Endothelial cell of umbilical vein (primary cell): ENCODE results near the gene CAPN12. TPM values are rescaled to one million over a fixed set of nuclear protein-coding genes. Genes with fewer than 3 reads are reported as not detected.

Source experiments
- BruUV-seq: library from RNA; stranded (reverse); fragments of 400-500 nt; replicated peaks from 2 replicates; lab custom pipeline; 2021; lab: Mats Ljungman, UMichigan
- CTCF ChIA-PET: fragments of 300-600, 350-600 bp; sonication (Branson Sonifier 250); formaldehyde crosslinking; loops from one replicate; lab custom pipeline; 2021; ENCODE audit warnings: antibody characterized with exemption, inconsistent platforms; lab: Charles Lee
- POLR2A ChIA-PET: fragments of 300-600, 350-600 bp; sonication (Branson Sonifier 250); formaldehyde crosslinking; loops from one replicate; lab custom pipeline; 2021; ENCODE audit warnings: antibody characterized with exemption, inconsistent platforms; lab: Charles Lee
- DNase-seq: peaks from one replicate; pipeline ENCODE4 v3.0.0-alpha.2; 2011; ENCODE audit warnings: low read depth, low spot score
- FAIRE-seq: peaks from 2 replicates; lab custom pipeline; 2011; peaks lifted over from hg19 to GRCh38; lab: Jason Lieb, UNC
- H2AFZ ChIP-seq: 2 replicates; pipeline ENCODE4 v1.6.0; 2012; ENCODE audit warnings: low read depth, low read length, control low read depth, inconsistent platforms
- H3K27ac ChIP-seq: 2 replicates; pipeline ENCODE4 v1.5.1; 2011; ENCODE audit warnings: low read depth, mild to moderate bottlenecking, control low read depth, low read length, moderate library complexity; ENCODE audit not compliant: insufficient read depth
- H3K27me3 ChIP-seq, 2 experiments: 2 replicates each; pipeline versions ENCODE4 v1.6.0 to v1.6.1; 2011; ENCODE audit warnings: low read length in 2 of 2, mixed read lengths in 1 of 2; ENCODE audit not compliant: control insufficient read depth in 2 of 2, insufficient read depth in 2 of 2
- H3K36me3 ChIP-seq, 2 experiments: 2 replicates in 1 of 2; 3 replicates in 1 of 2; pipeline ENCODE4 v1.5.1; 2011; ENCODE audit warnings: low read length in 2 of 2, mild to moderate bottlenecking in 1 of 2, moderate library complexity in 1 of 2; ENCODE audit not compliant: control insufficient read depth in 2 of 2, insufficient read depth in 2 of 2; ENCODE audit errors: extremely low read depth in 1 of 2
- H3K4me1 ChIP-seq: 3 replicates; pipeline ENCODE4 v1.5.1; 2011; ENCODE audit warnings: mild to moderate bottlenecking, low read length; ENCODE audit not compliant: control insufficient read depth, insufficient read depth; ENCODE audit errors: extremely low read depth
- H3K4me2 ChIP-seq: 2 replicates; pipeline ENCODE4 v1.6.1; 2011; ENCODE audit warnings: low read length, control low read depth, mixed read lengths; ENCODE audit not compliant: insufficient read depth
- H3K4me3 ChIP-seq, 3 experiments: fragments of 200-600 bp in 1 of 3; sonication (generic), shearing (Covaris generic) in 1 of 3; replicated peaks in 1 of 3; 2 replicates each; pipeline ENCODE4 v1.5.1; 2011 to 2016; ENCODE audit warnings: control low read depth in 3 of 3, low read length in 3 of 3, mild to moderate bottlenecking in 2 of 3, inconsistent platforms in 1 of 3, low read depth in 1 of 3, moderate library complexity in 1 of 3; ENCODE audit not compliant: insufficient read depth in 1 of 3
- H3K79me2 ChIP-seq: 2 replicates; pipeline ENCODE4 v1.6.0; 2012; ENCODE audit warnings: low read length, inconsistent platforms; ENCODE audit not compliant: control insufficient read depth, insufficient read depth
- H3K9ac ChIP-seq: replicated peaks from 2 replicates; pipeline ENCODE3; 2011; ENCODE audit warnings: low read length, control low read depth; ENCODE audit not compliant: insufficient read depth; ENCODE audit errors: extremely low read depth
- H3K9me1 ChIP-seq: replicated peaks from 3 replicates; pipeline ENCODE4 v1.6.0; 2011; ENCODE audit warnings: mild to moderate bottlenecking, low read length; ENCODE audit not compliant: control insufficient read depth, insufficient read depth; ENCODE audit errors: extremely low read depth
- H3K9me3 ChIP-seq: replicated peaks from 2 replicates; pipeline ENCODE4 v1.5.1; 2012; ENCODE audit warnings: low read length, inconsistent platforms; ENCODE audit not compliant: control insufficient read depth, insufficient read depth
- H4K20me1 ChIP-seq: replicated peaks from 2 replicates; pipeline ENCODE3; 2011; ENCODE audit warnings: mild to moderate bottlenecking, low read length; ENCODE audit not compliant: control insufficient read depth, insufficient read depth; ENCODE audit errors: extremely low read depth
- CTCF ChIP-seq, 2 donors: IDR thresholded peaks; 1 replicate in 1 of 2; 2 replicates in 1 of 2; pipeline ENCODE4 v1.5.1; 2011; ENCODE audit warnings: low read length in 2 of 2, mild to moderate bottlenecking in 2 of 2, moderate library complexity in 2 of 2, control low read depth in 1 of 2, inconsistent platforms in 1 of 2, low read depth in 1 of 2; ENCODE audit not compliant: insufficient read depth in 1 of 2; ENCODE audit errors: extremely low read depth in 1 of 2
- EZH2 ChIP-seq: IDR thresholded peaks from 2 replicates; pipeline ENCODE4 v1.6.1; 2012; ENCODE audit warnings: borderline replicate concordance, low read depth, mild to moderate bottlenecking, moderate library complexity, low read length, inconsistent platforms; ENCODE audit not compliant: severe bottlenecking
- FOS ChIP-seq: IDR thresholded peaks from 2 replicates; pipeline ENCODE4 v1.6.1; 2011; ENCODE audit warnings: mild to moderate bottlenecking, low read length, moderate library complexity, borderline replicate concordance; ENCODE audit not compliant: insufficient read depth
- GATA2 ChIP-seq: IDR thresholded peaks from 2 replicates; pipeline ENCODE4 v1.7.0; 2011; ENCODE audit warnings: low read depth, mild to moderate bottlenecking, moderate library complexity, mixed read lengths, low read length; ENCODE audit not compliant: insufficient read length, insufficient read depth
- JUN ChIP-seq: IDR thresholded peaks from 2 replicates; pipeline ENCODE4 v1.6.1; 2011; ENCODE audit warnings: borderline replicate concordance, low read depth; ENCODE audit not compliant: insufficient read length, insufficient read depth
- MAX ChIP-seq: IDR thresholded peaks from 2 replicates; pipeline ENCODE4 v1.6.1; 2011; ENCODE audit not compliant: insufficient read depth, insufficient read length
- MYC ChIP-seq: IDR thresholded peaks from one replicate; pipeline ENCODE4 v1.6.1; 2011; ENCODE audit warnings: mild to moderate bottlenecking, low read depth, low read length
- POLR2A ChIP-seq: IDR thresholded peaks from 2 replicates; pipeline ENCODE4 v1.6.1; 2012; ENCODE audit warnings: low read depth, mild to moderate bottlenecking, control low read depth, low read length
- POLR2AphosphoS5 ChIP-seq: IDR thresholded peaks from 2 replicates; pipeline ENCODE4 v1.6.1; 2012; ENCODE audit warnings: low read depth, mild to moderate bottlenecking, control low read depth, low read length, moderate library complexity; ENCODE audit not compliant: insufficient read depth
- dilution Hi-C: fragments of 300-500 bp; cut with MboI; formaldehyde crosslinking; loops from one replicate; pipeline ENCODE4 v1.15.0; 2019; ENCODE audit warnings: low sequenced_read_pairs; ENCODE audit not compliant: extremely low pct_ligation_motif_present
- intact Hi-C: fragments of 100-400 bp; cut with micrococcal nuclease; formaldehyde crosslinking; loops from one replicate; pipeline ENCODE4 v1.10.0; 2022
- polyA plus RNA-seq, 4 experiments: library from polyadenylated mRNA; depleted of rRNA in 3 of 4; stranded (reverse) in 3 of 4; unstranded in 1 of 4; fragments of >200 nt; gene quantifications; 2 replicates each; pipeline versions ENCODE4 v1.2.1 to v1.2.3, GENCODE V29; 2011 to 2012; ENCODE audit warnings: missing spikeins in 1 of 4
- total RNA-seq: library from RNA; stranded (reverse); gene quantifications from 2 replicates; pipeline ENCODE4 v1.2.3, GENCODE V29; 2021

Gene CAPN12
- total and polyA plus RNA-seq, 2 donors (not counting 3 experiments of a cell fraction or from before 2014, with no cell fraction given), result 0.35 TPM; not detected in 1

GRCh38 chr19:38683393-38684077 lies 60.7 kb downstream of the CAPN12 start:
- dilution Hi-C loops, result no loop called here
- peak overlapping the region; percentile 55 for H3K9ac ChIP-seq
- H3K4me1 ChIP-seq, result peaks cover 66% of the 10 kb centered on the region
- intact Hi-C loops, result loop anchor here (1.0 to 2.0 kb wide), 5 partner anchors 7 to 36 kb away; partner anchors contain the start of gene ACTN4
- DNase-seq (peak; percentile 89), FAIRE-seq (peak; percentile 85)
- no peaks in the 10 kb centered on the region for H3K9me1 ChIP-seq
- peak overlapping the region; percentile 90 for H3K27ac ChIP-seq
- no peaks in the 10 kb centered on the region for H3K9me3 ChIP-seq
- H3K4me2 ChIP-seq, result peak overlapping the region; percentile 19
- ChIA-PET CTCF (interaction anchor here (0.8 to 2.0 kb wide), 10 partner anchors 12 to 49 kb away, joined by 3 to 10 read pairs (median 4); partner anchors contain the start of gene ACTN4), POLR2A (interaction anchor here (0.6 to 1.3 kb wide), 2 partner anchors 11 to 35 kb away, joined by 3 to 5 read pairs; no protein-coding TSS in a partner anchor)
- peaks cover 85% of the 10 kb centered on the region for H3K79me2 ChIP-seq
- no peaks in the 10 kb centered on the region for H3K36me3 ChIP-seq
- BruUV-seq, result no TSS peak
- H3K27me3 ChIP-seq, result no peaks in the 10 kb centered on the region
- TF ChIP-seq POLR2AphosphoS5 (peak; percentile 6), FOS (peak; percentile 80), EZH2 (no peak)
- no peak overlapping the region for H3K4me3 ChIP-seq
- H4K20me1 ChIP-seq, result no peaks in the 10 kb centered on the region
- H2AFZ ChIP-seq, result no peak overlapping the region

GRCh38 chr19:38682872-38683392 lies 61.3 kb downstream of the CAPN12 start:
- Histone ChIP-seq H3K4me3 (no peak overlapping the region), H3K4me2 (no peak overlapping the region), H3K27ac (peak overlapping the region; percentile 90), H3K9me3 (no peaks in the 10 kb centered on the region), H4K20me1 (no peaks in the 10 kb centered on the region), H3K36me3 (no peaks in the 10 kb centered on the region), H3K4me1 (peaks cover 66% of the 10 kb centered on the region), H3K27me3 (no peaks in the 10 kb centered on the region), H3K9ac (peak overlapping the region; percentile 55), H3K79me2 (peaks cover 85% of the 10 kb centered on the region), H2AFZ (no peak overlapping the region), H3K9me1 (no peaks in the 10 kb centered on the region)
- DNase-seq (no peak), FAIRE-seq (no peak)
- BruUV-seq, result TSS peak; percentile 42
- ChIA-PET POLR2A (interaction anchor here (0.6 to 1.3 kb wide), 2 partner anchors 11 to 34 kb away, joined by 3 to 5 read pairs; no protein-coding TSS in a partner anchor), CTCF (interaction anchor here (0.8 to 2.0 kb wide), 11 partner anchors 12 to 48 kb away, joined by 3 to 10 read pairs (median 4); partner anchors contain the start of gene ACTN4)
- dilution Hi-C loops, result no loop called here
- intact Hi-C loops, result loop anchor here (1.0 kb wide), 3 partner anchors 17 to 36 kb away; partner anchors contain the start of gene ACTN4
- TF ChIP-seq GATA2, result no peak
- TF ChIP-seq MYC, result no peak
- no peak for TF ChIP-seq FOS
- TF ChIP-seq POLR2A, result no peak
- TF ChIP-seq CTCF (IDR thresholded peaks at IDR 0.05; ENCODE audit: extremely low read depth in 1 of 2, insufficient read depth in 1 of 2, low read depth in 1 of 2, low read length in 2 of 2), result no peak
- TF ChIP-seq MAX, result no peak
- no peak for TF ChIP-seq EZH2
- TF ChIP-seq POLR2AphosphoS5, result no peak
- no peak for TF ChIP-seq JUN
